Esophagus squamous epithelium (tissue), 5 donors: Measurements from ENCODE around the gene SLIT1. TPM values are rescaled to one million over a fixed set of nuclear protein-coding genes. Genes with fewer than 3 reads are reported as not detected.

Source experiments
- DNase-seq: peaks from one replicate; lab custom pipeline; 2025; lab: John Stamatoyannopoulos, UW
- H3K27ac ChIP-seq, 4 donors: fragments of 200-600 bp; sonication (generic); one replicate each; pipeline ENCODE4 v1.5.1; 2016 to 2019; ENCODE audit warnings: mild to moderate bottlenecking in 1 of 4
- H3K27me3 ChIP-seq, 4 donors: fragments of 200-600 bp; sonication (generic); 1 replicate in 3 of 4; 2 replicates in 1 of 4; pipeline versions ENCODE4 v1.5.1 to v1.6.0; 2017 to 2021; ENCODE audit warnings: antibody characterized with exemption in 1 of 4
- H3K36me3 ChIP-seq, 3 donors: fragments of 200-600 bp; sonication (generic); one replicate each; pipeline ENCODE4 v1.5.1; 2016 to 2019
- H3K4me1 ChIP-seq, 3 donors: fragments of 200-600 bp; sonication (generic); one replicate each; pipeline ENCODE4 v1.5.1; 2017 to 2019
- H3K4me3 ChIP-seq, 4 donors: fragments of 200-600 bp; sonication (generic); 1 replicate in 3 of 4; 2 replicates in 1 of 4; pipeline ENCODE4 v1.5.1; 2016 to 2019; ENCODE audit warnings: mild to moderate bottlenecking in 2 of 4, moderate library complexity in 1 of 4
- H3K9me3 ChIP-seq, 3 donors: fragments of 200-600 bp; sonication (generic); one replicate each; pipeline ENCODE4 v1.5.1; 2016 to 2019
- CTCF ChIP-seq, 6 experiments: fragments of 450-650 bp in 4 of 6; fragments of 200-600 bp in 2 of 6; sonication (generic) in 2 of 6; IDR thresholded peaks; one replicate each; pipeline ENCODE4 v1.5.1; 2016 to 2019; ENCODE audit warnings: antibody characterized with exemption in 6 of 6, mild to moderate bottlenecking in 4 of 6, moderate library complexity in 4 of 6
- POLR2A ChIP-seq, 4 donors: fragments of 450-650 bp; IDR thresholded peaks; one replicate each; pipeline ENCODE4 v1.6.1; 2017; ENCODE audit warnings: antibody characterized with exemption in 4 of 4, mild to moderate bottlenecking in 4 of 4, moderate library complexity in 3 of 4
- WGBS, 2 donors: methylation state at CpG; one replicate each; pipeline ENCODE4 v1.1.5; 2018; 5-methylcytosine and 5-hydroxymethylcytosine counted together
- intact Hi-C: fragments of 100-400 bp; cut with DNase I; formaldehyde crosslinking; loops from one replicate; pipeline ENCODE4 v1.15.0; 2022
- total RNA-seq, 4 donors: library from RNA; depleted of rRNA; stranded (reverse); fragments of >200 nt; gene quantifications; one replicate each; pipeline ENCODE4 v1.1.0, GENCODE V29; 2016
- donor health status: DM: yes; HTN: yes; CAD: no.

Gene SLIT1
- total RNA-seq, 4 donors from 2014 or later: not detected

GRCh38 chr10:96982149-96982930, 203.4 kb downstream of the SLIT1 start:
- no peak for TF ChIP-seq CTCF (IDR thresholded peaks at IDR 0.05)
- TF ChIP-seq POLR2A (IDR thresholded peaks at IDR 0.05): no peak
- H3K9me3 ChIP-seq: no peaks in the 10 kb centered on the region
- intact Hi-C loops: no loop called here
- no peaks in the 10 kb centered on the region for H3K27me3 ChIP-seq
- no peak for DNase-seq
- 89 to 92% methylated on average over 12 of the region's 12 CpGs for WGBS, 2 donors
- peaks cover 6 to 29% (median 6%) of the 10 kb centered on the region in 3 donors for H3K36me3 ChIP-seq
- H3K4me1 ChIP-seq: peaks cover 0 to 14% (median 0%) of the 10 kb centered on the region in 3 donors
- no peak overlapping the region for H3K27ac ChIP-seq
- no peak overlapping the region for H3K4me3 ChIP-seq

GRCh38 chr10:96978621-96979154, 207.1 kb downstream of the SLIT1 start:
- no peak overlapping the region for H3K4me3 ChIP-seq
- H3K27ac ChIP-seq: no peak overlapping the region
- no peak for TF ChIP-seq CTCF (IDR thresholded peaks at IDR 0.05)
- H3K4me1 ChIP-seq: no peaks in the 10 kb centered on the region
- H3K27me3 ChIP-seq: no peaks in the 10 kb centered on the region
- no peaks in the 10 kb centered on the region for H3K9me3 ChIP-seq
- 74% methylated on average over 3 of the region's 3 CpGs for WGBS, 2 donors
- peaks cover 6 to 29% (median 6%) of the 10 kb centered on the region in 3 donors for H3K36me3 ChIP-seq
- intact Hi-C loops: no loop called here
- no peak for DNase-seq

- 88 to 90% methylated on average over 1 to 2 of the region's 2 CpGs for WGBS, 2 donors
- no peak for TF ChIP-seq POLR2A (IDR thresholded peaks at IDR 0.05)
- TF ChIP-seq CTCF (IDR thresholded peaks at IDR 0.05): no peak
- Histone ChIP-seq H3K27ac (no peak overlapping the region), H3K4me3 (no peak overlapping the region), H3K27me3 (no peaks in the 10 kb centered on the region), H3K36me3 (no peaks in the 10 kb centered on the region), H3K9me3 (no peaks in the 10 kb centered on the region), H3K4me1 (no peaks in the 10 kb centered on the region)
- intact Hi-C loops: no loop called here
- no peak for DNase-seq
Observed at GRCh38 chr10:96975136-96975535, 210.6 kb downstream of the SLIT1 start.

- Histone ChIP-seq H3K4me3 (no peak overlapping the region), H3K36me3 (no peaks in the 10 kb centered on the region), H3K27ac (no peak overlapping the region), H3K4me1 (no peaks in the 10 kb centered on the region), H3K9me3 (no peaks in the 10 kb centered on the region), H3K27me3 (no peaks in the 10 kb centered on the region)
- intact Hi-C loops: no loop called here
- 51 to 75% methylated on average over 5 of the region's 5 CpGs for WGBS, 2 donors
- no peak for DNase-seq
- TF ChIP-seq POLR2A (IDR thresholded peaks at IDR 0.05) (no peak), CTCF (IDR thresholded peaks at IDR 0.05) (no peak)
Observed at GRCh38 chr10:96973809-96974747, 211.7 kb downstream of the SLIT1 start.
